ENCODE results near the gene ARL5C. TPM values are rescaled to one million over a fixed set of nuclear protein-coding genes. Genes with fewer than 3 reads are reported as not detected.
A peak's percentile ranks its signal among the peaks of the same experiment; 100 is the strongest.

Gene ARL5C
- total RNA-seq, 1 donor from 2014 or later: not detected

GRCh38 chr17:39196808-39197291 is 30.9 kb upstream of the ARL5C start:
- DNase-seq (ENCODE audit: low spot score, unreplicated experiment): no peak
- TF ChIP-seq CTCF (IDR thresholded peaks at IDR 0.05; ENCODE audit: unreplicated experiment): no peak
- H3K36me3 Mint-ChIP-seq (ENCODE audit: insufficient read depth): peaks cover 11% of the 10 kb centered on the region
- no peaks in the 10 kb centered on the region for H3K9me3 Mint-ChIP-seq (ENCODE audit: low read depth)
- no peaks in the 10 kb centered on the region for H3K27me3 Mint-ChIP-seq
- no peak overlapping the region for H3K27ac Mint-ChIP-seq
- H3K4me1 Mint-ChIP-seq (ENCODE audit: low read depth): peaks cover 14% of the 10 kb centered on the region
- H3K4me3 Mint-ChIP-seq (ENCODE audit: low read depth): peak overlapping the region; percentile 69

GRCh38 chr17:39196241-39196807 is 30.4 kb upstream of the ARL5C start:
- Mint-ChIP-seq H3K27me3 (no peaks in the 10 kb centered on the region), H3K9me3 (ENCODE audit: low read depth) (no peaks in the 10 kb centered on the region), H3K27ac (no peak overlapping the region), H3K36me3 (ENCODE audit: insufficient read depth) (peaks cover 8% of the 10 kb centered on the region), H3K4me1 (ENCODE audit: low read depth) (peaks cover 11% of the 10 kb centered on the region), H3K4me3 (ENCODE audit: low read depth) (peak overlapping the region; percentile 64)
- no peak for DNase-seq (ENCODE audit: low spot score, unreplicated experiment)
- TF ChIP-seq CTCF (IDR thresholded peaks at IDR 0.05; ENCODE audit: unreplicated experiment): no peak

GRCh38 chr17:39195568-39196160 is 29.7 kb upstream of the ARL5C start:
- no peak for TF ChIP-seq CTCF (IDR thresholded peaks at IDR 0.05; ENCODE audit: unreplicated experiment)
- DNase-seq (ENCODE audit: low spot score, unreplicated experiment): no peak

GRCh38 chr17:39194985-39195524 is 29.1 kb upstream of the ARL5C start:
- Mint-ChIP-seq H3K27me3 (no peaks in the 10 kb centered on the region), H3K9me3 (ENCODE audit: low read depth) (no peaks in the 10 kb centered on the region), H3K27ac (no peak overlapping the region), H3K4me1 (ENCODE audit: low read depth) (peaks cover 5% of the 10 kb centered on the region), H3K4me3 (ENCODE audit: low read depth) (no peak overlapping the region), H3K36me3 (ENCODE audit: insufficient read depth) (peaks cover 4% of the 10 kb centered on the region)
- no peak for TF ChIP-seq CTCF (IDR thresholded peaks at IDR 0.05; ENCODE audit: unreplicated experiment)
- DNase-seq (ENCODE audit: low spot score, unreplicated experiment): no peak

More at GRCh38 chr17:39195568-39196160, 29.7 kb upstream of the ARL5C start:
- Mint-ChIP-seq H3K36me3 (ENCODE audit: insufficient read depth) (peaks cover 6% of the 10 kb centered on the region), H3K4me1 (ENCODE audit: low read depth) (peaks cover 5% of the 10 kb centered on the region), H3K27me3 (no peaks in the 10 kb centered on the region), H3K4me3 (ENCODE audit: low read depth) (peak overlapping the region; percentile 64), H3K27ac (no peak overlapping the region), H3K9me3 (ENCODE audit: low read depth) (no peaks in the 10 kb centered on the region)

GRCh38 chr17:39194089-39194984 is 28.4 kb upstream of the ARL5C start:
- peaks cover 4% of the 10 kb centered on the region for H3K36me3 Mint-ChIP-seq (ENCODE audit: insufficient read depth)
- H3K4me1 Mint-ChIP-seq (ENCODE audit: low read depth): no peaks in the 10 kb centered on the region
- no peak overlapping the region for H3K27ac Mint-ChIP-seq
- H3K4me3 Mint-ChIP-seq (ENCODE audit: low read depth): no peak overlapping the region
- no peaks in the 10 kb centered on the region for H3K9me3 Mint-ChIP-seq (ENCODE audit: low read depth)
- no peaks in the 10 kb centered on the region for H3K27me3 Mint-ChIP-seq
- DNase-seq (ENCODE audit: low spot score, unreplicated experiment): no peak
- TF ChIP-seq CTCF (IDR thresholded peaks at IDR 0.05; ENCODE audit: unreplicated experiment): peak; percentile 29

Data from progenitor cell of endocrine pancreas (in vitro differentiated cells).